Mucosa of gallbladder (tissue), 1 donor: ENCODE measurements around the gene TLN1. TPM values are rescaled to one million over a fixed set of nuclear protein-coding genes. Genes with fewer than 3 reads are reported as not detected.

ENCODE experiments used
- DNase-seq: peaks from one replicate; pipeline ENCODE4 v3.0.0-alpha.2; 2020; ENCODE audit warnings: low spot score
- total RNA-seq: library from RNA; stranded (reverse); gene quantifications from one replicate; pipeline ENCODE4 v1.2.1, GENCODE V29; 2021
- donor health status: DM: no; HTN: no; CAD: no.

TLN1 gene
- total RNA-seq, 1 donor from 2014 or later: 482 TPM

DNA sequence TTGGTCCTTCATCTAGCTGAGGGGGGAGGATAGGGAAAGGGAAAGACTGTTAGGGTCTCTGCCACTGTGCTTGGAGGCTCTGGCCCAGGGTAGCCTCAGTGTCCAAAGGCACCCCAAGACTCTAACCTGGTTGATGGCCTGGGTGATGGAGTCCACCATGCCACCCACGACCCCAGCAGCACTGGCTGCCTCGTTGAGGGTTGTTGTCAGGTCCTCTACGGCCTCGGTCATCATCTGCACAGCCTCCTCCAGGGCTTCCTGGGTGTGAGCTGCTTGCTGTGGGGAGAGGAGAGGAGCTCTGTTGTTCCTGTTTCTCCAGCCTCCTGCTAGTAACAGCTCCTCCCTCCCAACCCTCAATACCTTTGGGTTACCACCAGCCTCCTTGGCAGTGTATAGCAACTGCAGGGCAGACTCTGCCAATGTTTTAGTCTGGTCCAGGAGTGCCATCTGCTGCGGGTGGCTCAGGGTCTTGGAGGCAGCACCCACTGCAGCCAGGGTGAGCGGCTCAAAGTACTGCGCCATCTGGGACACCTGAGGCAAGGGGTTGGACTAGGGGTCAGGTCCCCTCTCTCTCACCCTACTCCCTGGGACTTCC, 26.1 kb downstream of the TLN1 start:
- DNase-seq: no peak

DNA sequence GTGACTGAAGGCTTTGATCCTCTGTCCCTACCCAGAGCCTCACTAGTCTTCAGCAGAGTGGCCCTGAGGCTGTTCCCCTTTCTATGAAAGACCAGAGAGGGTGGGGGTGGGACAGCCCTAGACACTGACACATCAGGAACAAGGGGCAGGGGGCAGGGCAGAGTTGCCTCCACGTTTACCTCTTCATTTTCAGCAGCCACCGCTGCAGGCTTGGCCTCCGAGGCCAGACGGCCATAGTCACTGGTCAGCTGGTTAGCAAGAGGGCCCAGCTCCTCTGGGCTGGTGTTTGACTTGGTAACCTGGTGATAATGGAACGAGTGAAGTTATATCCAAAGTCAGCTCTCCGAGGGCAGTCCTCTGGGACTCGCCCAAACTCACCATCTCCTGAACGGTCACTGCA, 26.6 kb downstream of the TLN1 start:
- DNase-seq: no peak

DNA sequence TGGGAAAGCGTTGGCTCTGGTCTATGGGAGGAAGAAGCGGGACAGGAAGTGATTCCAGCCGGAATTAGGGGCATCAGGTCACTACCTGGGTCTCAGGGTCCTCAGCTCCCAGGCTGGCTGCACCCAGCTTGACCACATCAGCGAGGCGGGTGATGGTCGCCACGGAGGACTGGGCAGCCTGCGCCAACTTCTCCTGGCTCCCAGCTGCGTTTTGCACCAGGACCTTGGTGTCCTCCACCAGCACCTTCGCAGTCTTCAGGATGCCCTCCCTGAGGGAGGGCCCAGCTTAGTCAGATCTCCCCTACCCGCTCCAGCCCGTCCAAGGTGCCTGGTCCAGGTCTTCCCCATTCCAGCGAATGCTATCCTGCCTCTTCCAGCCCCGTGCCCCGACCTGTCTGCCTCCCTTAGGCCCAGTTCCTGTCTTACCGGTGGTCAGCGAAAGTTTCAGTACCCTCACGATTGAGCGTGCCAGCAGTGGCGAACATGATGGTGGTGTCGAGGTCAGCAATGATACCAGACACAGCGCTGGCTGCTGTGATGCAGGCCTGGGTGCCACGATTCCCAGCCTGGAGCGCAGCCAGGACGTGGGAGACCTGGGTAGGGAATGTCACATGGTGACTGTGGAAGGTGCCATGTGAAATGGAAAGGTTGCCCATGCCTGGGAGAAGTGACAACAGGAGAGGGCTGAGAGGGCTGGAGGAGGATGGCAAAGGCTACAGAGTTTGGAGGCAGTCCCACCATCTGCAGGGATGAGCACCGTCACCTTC, 27.9 kb downstream of the TLN1 start:
- DNase-seq: no peak

DNA sequence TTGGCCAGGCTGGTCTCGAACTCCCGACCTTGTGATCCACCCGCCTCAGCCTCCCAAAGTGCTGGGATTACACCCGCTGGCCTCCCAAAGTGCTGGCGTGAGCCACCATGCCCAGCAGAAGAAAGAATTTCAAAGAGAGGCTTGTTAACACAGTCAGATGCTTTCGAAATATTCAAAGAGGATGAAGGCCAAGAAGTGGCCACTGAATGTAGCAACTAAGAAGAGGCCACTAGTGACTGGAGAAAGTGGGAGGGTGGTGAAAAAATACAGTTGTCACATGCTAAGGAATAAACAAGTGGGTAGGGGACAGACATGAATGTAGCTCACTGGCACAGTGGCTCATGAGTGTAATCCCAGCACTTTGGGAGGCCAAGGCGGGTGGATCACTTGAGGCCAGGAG, 29.3 kb downstream of the TLN1 start:
- DNase-seq: no peak

DNA sequence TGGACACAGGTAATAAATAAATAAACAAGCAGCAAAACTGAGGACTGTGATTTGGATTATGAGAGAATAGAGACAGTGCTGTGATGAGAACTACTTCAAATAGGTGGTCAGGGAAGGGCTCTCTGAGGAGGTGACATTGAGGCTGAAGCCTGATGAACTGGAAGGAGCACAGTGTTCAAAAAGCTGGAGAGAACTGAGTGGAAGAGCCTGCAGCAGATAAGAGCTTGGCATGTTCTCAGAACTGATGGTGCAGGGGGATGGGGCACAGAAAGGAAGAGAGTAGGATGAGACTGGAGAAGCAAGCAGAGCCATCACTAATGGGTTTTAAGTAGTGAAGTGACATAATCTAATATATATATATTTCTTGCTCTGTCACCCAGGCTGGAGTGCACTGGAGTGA, 31.1 kb downstream of the TLN1 start:
- DNase-seq: no peak

DNA sequence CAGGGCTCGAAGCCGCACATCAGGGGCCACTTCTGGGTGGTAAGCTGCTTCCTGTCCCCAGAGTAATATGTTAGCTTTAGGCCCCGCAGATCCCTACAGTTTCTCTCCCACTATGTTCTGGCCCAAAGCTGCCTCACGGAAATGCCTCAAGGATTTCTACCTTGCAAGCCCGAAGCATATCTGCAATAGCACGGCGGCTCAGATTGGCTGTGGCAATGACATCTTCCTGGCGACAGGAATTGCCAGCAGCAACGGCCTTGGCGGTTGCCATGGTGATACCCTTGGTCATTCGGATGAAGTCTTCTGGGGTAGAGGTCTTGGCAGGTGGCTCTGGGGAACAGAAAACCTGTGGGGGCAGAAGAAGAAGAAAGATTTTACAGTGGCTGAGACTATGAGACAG, 32.0 kb downstream of the TLN1 start:
- no peak for DNase-seq

DNA sequence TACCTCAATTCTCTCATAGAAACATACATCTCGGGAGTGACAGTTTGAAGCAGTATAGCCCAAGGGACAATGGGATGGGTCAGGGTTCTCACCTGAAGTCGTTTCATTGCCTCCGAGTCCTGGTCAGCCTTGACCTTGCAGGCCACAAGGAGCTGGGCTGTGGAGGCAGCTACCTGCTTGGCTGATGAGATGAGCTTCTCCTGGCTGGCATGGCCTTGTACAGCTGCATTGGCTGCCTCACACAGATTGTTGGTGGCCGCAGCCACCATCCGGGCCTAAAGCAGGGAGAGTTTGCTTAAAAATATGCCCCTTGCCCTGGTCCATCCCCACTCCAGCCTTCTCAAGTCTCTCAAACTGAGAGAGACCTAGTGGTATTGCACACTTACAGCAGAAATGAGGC, 33.8 kb downstream of the TLN1 start:
- no peak for DNase-seq

DNA sequence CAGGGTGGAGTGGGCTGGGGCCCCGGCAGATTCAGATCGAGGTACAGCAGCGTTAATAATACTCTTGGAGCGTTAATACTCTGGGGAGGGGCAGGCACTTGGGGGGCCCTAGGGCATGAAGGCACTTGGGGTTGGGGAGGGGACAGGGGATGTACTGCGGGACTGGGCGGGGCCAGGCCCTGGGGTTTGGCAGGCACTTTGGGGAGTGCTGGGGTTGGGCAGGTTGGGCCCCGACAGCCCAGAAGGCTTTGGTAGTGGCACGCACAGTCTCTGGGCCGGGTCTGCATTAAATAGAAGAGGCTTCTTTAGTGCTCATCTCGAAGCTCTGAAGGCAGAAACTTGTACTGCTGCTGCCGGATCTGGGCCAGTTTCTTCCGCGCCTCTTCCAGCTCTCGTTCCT, 34.5 kb downstream of the TLN1 start:
- DNase-seq: no peak

DNA sequence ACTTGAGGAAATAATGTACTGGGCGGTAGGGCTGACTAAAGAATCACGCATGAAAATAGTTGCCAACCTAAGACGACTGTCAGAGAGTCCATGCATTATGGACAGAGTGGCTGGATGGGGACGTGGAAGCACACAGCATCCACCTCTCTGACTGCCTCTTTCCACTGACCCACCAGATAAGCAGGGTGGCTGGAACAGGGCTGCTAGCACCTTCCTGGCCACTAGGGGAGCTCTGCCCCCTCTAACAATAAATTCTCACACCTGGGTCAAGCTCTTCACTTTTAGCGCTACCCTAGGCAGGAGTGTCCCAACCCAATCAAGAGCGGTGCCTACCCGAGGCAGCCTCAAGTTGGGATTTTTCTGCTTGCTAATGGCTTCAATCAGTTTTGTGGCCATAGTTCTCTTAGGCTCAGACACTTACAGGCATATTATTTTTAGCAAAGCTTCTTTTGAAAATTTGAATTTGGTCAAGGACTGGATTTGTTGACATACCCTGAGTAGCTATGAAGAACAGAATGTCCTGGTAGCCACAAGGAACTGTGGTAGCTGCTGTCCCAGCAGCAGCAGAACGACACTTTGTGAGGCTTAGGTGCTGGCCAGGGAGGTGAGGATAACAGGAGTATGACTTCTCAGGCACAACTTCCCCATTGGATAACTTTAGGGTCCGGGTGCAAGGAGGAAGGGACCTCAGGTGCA, 35.3 kb downstream of the TLN1 start:
- DNase-seq: peak; percentile 60

DNA sequence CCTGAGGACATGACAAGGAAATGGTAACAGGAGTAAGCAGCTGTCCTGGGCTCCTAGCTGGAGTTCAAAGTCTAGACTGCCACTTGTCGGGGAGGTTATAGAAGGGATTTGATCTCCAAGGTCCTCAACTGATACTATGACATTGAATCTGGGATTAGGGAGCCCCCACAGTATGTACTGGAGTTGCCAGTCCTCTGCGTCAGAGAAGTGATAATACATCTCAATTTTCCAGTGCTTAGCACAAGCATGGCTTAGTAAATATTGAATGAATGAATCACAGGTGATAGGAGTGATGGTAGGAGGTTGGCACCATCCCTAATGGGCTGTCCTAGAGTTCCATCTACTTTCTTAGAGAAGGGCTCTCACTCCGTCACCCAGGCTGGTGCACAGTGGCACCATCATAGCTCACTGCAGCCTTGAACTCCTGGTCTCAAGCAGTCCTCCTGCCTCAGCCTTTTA, 36.0 kb downstream of the TLN1 start:
- peak; percentile 66 for DNase-seq

DNA sequence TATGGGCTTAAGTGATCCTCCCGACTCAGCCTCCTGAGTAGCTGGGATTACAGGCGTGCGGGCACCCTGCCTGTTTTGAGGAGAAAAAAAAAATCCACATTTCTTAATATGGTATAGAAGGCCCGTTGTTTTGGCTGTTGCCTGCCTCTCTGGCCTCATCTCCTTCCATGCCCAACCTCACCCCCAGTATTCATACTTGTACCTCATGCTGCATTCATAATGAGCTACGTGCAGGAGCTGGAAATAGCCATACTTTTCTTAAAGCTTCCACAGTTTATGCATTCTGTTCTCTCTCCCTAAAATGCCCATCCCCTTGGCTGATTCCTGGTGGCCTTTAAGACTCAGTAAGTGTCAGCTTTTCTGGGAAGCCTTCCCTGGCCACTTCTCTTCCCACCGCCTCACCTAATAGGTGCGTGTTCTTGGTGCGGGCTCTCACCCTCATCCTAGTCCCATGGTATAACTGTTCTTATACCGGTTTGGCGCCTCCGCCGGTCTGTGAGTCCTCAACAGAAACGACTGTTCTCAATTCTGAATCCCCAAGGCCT, 40.2 kb downstream of the TLN1 start:
- no peak for DNase-seq

DNA sequence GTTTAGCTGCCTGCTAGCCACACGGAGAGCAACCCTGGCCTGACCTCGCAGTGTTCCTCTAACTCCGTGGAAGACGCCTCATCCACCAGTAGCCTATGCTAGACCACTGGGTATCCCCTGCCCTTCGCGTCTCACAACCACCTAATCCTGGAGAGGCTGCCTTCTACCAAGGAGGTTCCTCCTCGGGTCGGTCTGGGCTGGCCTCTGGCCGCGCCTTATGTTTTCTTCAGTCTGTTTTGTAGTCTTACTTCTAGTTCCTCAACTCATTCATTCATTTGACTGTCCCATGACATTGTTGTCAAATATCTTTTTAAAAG, 40.7 kb downstream of the TLN1 start:
- no peak for DNase-seq

DNA sequence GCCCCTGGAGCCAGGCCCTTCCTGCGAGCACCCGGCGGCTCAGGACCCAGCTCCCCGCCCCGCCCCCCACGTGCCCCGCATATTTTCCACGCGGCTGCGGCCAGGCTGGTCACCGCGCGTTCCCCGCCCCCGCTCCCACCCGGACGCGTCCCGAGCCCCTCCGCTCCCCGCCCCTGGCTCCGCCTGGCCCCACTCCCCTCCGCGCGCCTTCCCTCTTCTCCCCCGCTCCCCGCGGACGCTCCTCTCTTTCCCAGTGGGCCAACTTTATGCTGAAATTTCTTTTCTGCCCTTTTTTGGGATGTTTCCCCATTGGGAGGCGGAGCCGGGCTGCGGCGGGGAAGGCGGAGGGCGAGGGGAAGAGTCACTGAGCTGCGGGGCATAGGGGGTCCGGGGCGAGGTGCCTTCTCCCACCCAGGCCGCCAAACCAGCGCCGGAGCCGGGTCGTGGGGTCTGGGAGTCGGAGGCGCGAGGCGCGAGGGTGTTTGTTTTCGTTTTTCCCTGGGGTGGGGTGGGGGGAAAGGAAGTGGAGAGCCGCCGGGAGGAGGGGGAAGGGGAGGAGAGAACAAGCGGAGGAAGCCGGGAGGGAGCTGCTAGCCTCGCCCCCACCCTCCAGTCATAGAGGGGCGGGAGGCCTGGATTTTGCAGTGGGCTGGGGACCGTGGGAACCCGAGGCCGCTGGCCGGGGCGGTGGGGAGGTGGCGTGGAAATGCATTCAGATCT, 41.2 kb downstream of the TLN1 start:
- peak; percentile 76 for DNase-seq

DNA sequence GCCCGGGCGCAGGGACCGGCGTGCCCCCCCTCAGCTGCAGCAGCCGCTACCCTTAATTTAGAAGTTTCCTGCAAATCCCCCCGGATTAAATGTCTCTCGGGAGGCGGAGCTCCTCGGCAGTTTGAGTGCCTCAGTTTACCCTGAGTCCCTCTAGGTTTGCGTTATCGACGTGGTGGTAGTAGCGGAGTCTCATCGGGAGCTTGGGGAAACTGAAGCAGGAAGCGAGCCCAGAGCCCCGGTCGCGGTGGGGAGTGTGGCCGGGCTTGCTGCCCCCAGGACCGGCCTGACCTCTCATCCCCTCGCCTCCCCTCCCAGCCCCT, 41.7 kb downstream of the TLN1 start:
- DNase-seq: no peak

DNA sequence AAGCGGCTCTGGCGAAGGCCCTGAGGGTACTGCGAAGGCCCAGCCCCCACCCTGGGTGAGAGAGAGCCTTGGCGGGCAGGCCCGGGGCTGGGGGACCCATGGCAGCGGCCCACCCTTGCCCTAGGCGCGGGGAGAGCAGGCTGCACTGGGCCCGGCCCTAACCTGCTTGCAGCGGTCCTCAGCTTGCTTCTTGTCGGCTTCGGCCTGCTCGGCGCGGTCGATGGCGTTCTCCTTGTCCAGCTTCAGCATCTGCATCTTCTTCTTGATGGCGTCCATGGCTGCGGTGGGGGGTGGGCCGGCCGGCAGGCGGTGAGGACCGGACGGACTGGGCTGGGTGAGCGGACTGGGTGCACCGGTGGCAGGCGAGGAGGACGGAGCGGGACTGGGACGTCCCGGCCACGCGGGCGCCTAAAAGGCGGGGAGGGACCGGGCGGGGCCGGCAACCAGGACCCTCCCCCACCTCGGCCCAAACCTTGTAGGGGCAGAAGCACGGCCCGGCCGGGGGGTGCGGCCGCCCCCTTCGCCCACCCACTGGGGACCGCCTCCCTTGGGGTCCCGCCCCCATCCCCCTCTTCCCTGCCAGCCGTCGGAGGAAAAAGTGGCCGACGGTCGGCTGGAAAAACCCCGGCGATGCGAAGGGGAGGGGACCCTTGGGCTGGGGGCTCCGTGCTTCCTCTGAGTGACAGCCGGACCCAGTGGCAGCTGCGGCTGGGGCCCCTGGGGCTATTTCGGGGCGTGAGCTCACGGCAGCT, 42.3 kb downstream of the TLN1 start, which contains the start of gene TPM2:
Gene TPM2 (minus strand): TSS at position 384 of the 752 bp plus-strand sequence. CDS start 108 bp downstream, at position 276.
- peak; percentile 72 for DNase-seq

DNA sequence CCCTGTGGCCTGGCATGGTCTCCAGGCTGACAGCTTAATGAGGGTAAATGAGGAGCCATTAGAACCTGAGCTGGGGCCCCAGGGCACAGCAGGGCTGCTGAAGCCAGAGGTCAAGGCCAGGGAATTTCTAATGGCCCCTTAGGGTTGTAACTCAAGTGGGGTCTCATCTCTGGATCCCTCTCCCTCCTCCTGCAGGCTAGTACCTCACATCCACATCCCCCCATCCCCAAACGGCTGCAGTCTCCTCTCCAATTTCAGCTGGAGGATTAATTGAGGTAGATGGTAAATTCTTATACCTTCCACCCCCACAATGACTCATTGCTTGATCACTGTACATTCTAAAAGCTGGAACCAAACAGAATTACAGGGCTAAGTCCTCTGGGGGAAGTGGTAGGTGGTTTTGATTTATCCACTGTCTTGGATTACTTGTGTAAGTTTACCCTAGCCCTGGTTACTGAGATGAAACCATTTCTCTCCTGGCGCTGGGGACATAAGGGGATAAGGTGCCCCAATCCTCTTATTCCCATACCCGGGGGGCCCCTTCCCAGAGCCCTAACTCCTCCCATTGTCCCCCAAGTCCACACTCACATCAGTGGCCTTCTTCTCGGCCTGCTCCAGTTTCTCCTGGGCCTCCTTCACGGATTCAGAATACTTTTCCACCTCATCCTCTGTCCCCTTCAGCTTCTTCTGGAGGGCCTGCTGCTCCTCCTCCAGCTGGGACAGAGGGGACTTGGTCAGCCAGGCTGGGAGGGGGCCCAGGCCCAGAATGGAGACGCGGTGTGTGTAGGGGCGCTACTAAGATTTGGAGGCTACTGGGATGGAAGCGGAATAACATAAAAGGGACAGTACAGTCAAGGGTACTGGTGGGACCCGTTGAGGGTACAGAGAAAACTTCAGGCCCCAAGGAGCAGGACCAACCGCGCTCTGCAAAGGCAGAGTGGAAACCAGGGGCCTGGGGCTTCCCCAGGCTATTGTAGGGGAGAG, 43.1 kb downstream of the TLN1 start:
- DNase-seq: no peak

DNA sequence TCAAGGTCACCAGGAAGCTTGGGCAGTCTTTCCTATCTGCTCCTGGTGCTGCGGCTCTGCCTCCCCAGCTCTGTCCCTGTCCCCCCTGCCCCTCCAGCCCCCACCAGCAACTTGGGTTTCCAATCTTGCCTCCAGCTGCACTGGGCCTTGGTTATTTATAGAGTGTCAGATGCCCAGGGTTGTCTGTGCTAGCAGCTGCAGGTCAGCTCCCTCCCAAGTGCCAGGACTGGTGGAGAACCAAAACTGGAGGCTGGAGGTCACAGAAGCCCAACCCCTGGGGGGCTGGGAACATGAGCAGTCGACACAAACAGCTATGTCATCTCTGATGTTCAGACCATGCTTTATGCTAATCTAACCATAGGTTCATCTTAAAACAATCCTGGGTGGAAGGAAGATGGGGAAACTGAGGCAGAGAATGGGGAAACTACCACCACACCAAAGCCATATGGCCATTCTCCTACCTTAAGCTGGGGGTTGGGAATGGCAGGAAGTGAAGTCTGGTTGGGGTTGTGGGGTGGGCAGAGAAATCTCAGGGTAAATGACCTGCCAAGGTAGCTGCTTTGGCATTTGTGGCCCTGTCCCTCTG, 43.9 kb downstream of the TLN1 start:
- DNase-seq: no peak

DNA sequence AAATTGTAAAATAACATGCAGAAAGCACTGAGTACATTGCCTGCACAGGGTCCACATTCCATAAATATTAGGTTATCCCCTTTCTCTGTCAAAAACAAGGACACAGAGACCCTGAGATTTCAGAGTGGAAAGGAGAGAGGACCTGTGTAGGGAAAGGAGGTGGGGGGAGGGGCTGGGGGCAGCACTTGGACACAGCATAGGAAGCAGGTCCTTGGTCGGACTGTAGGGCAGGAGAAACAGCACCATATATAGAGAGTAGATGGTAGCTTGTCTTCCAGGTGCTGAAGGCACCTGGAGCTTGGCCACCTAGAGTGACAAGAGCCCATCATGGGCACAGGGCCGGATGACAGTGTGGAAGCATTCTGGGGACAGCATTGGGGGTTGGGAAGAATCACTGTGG, 44.7 kb downstream of the TLN1 start:
- no peak for DNase-seq

DNA sequence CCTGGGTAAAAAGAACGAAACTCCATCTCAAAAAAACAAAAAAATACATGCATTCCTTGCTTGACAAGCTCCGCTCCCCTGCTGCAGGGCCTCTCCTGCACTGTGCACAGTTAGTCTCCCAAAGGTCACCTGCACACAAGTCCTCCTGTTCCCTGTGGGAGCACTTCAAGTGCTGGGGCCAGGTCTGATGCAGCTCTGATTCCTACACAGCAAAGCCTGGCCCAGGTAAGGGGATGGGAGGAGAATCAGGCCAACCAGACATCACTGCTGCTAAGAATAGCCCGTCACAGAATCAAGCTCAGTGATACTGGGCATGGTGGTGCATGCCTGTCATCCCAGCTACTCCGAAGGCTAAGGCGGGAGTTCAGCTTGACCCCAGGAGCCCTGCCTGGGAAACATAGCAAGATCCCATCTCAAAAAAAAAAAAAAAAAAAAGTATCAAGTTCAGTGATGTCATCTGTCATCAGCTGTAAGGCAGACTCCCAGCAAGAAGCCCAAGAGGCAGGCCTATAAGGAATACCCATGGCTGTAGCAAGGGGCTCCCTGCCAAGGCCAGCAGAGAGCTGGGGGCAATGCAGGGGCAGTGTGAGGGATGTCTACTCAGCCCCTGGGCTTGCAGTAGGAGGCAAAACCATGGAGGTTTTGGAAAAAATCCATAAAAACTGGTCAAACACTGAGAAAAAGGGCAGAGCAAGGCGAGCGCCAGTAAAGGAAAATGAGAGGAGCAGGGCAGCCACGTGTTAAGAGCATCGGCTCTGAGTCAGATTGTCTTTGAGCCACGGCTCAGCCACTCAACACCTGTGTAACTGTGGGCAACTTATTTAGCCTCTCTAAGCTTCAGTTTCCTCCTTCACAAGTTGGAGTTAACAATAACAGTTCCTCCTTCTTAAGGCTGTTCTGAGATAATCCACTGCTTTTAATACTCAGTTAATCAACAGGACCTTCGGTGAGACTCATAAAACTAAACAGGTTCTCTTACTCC, 45.5 kb downstream of the TLN1 start:
- no peak for DNase-seq
